Fibroblast of mammary gland (primary cell): ENCODE data around the gene LDLRAD4.

Source experiments
- DNase-seq: peaks from one replicate; pipeline ENCODE4 v3.0.0-alpha.2; 2010; ENCODE audit warnings: low read depth
- H3K4me3 ChIP-seq: 2 replicates; pipeline ENCODE4 v1.5.1; 2011; ENCODE audit warnings: low read depth, mild to moderate bottlenecking, low read length, moderate library complexity; ENCODE audit not compliant: control insufficient read depth
- TF ChIP-seq, protein P1 (sequence below): conservative IDR thresholded peaks from 2 replicates; pipeline ENCODE4 v1.5.1; 2011; ENCODE audit warnings: low read depth, low read length, inconsistent platforms; ENCODE audit not compliant: control insufficient read depth, insufficient read depth

Gene LDLRAD4

DNA sequence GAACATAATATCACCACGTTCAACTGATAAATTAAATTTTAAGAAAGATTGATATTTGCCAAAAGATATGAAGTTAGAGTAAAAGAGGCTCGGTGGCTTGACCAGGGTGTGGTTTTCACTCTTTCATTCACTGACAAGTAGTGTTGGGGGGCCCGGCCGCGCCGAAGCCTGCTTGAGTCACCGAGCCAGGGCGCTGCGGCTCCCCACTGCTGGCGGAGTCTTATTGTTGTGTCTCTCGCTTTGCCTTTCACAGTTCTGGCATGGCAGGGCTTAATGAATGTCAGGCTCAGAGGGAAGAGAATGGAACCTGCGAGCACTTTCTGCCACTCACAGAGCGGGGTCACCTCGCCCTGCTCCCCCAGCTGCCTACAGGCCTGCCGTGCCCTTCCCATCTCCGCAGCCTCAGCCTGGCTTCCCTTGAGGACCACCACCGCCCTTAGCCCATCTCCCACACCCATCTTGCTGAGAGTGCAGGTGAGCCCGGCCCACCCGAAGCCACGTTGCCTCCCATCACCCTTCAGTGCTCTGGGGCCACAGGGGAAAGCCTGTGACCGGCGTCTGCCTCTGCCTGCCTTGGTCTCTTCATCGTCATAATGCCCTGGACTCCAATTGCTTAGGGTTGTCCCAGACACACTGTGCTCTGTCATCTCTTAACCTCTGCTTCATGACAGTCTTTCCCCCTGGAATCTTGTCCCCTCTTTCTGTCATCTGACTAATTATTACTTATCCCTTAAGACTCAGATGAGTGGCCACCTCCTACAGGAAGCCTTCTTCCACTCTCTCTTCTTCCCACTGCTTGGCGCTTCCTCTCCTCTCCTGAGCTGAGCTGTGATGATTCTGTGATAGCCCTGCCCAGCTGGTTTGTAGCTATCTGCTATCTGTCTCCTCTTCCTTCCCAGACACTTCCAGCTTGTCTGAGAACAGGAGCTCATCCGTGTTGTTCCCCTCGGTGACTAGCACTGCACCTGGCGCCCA lies 365.3 kb downstream of the LDLRAD4 start:
- TF ChIP-seq, protein P1, sequence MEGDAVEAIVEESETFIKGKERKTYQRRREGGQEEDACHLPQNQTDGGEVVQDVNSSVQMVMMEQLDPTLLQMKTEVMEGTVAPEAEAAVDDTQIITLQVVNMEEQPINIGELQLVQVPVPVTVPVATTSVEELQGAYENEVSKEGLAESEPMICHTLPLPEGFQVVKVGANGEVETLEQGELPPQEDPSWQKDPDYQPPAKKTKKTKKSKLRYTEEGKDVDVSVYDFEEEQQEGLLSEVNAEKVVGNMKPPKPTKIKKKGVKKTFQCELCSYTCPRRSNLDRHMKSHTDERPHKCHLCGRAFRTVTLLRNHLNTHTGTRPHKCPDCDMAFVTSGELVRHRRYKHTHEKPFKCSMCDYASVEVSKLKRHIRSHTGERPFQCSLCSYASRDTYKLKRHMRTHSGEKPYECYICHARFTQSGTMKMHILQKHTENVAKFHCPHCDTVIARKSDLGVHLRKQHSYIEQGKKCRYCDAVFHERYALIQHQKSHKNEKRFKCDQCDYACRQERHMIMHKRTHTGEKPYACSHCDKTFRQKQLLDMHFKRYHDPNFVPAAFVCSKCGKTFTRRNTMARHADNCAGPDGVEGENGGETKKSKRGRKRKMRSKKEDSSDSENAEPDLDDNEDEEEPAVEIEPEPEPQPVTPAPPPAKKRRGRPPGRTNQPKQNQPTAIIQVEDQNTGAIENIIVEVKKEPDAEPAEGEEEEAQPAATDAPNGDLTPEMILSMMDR: no peak
- DNase-seq: no peak
- H3K4me3 ChIP-seq: no peak overlapping the region

DNA sequence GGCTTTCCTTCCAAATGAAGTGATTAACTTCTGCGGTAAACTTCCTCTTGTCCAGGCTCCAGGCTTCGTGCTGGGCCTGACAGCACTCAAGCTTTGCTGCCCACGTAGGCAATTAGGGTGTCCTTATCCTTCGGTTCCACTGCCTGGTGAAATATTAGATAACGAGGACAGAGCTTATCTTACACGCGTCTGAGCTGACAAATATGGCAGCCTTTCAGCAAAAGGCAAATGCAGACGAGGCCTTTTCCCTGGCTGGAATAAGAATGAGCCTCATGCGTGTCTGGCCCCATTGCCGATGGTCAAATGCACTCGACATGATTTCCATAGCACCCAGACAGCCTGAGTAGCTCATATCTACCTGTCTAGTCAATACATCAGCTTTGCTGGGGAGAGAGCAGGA lies 366.3 kb downstream of the LDLRAD4 start:
- no peak for DNase-seq
- TF ChIP-seq, protein P1: no peak
- no peak overlapping the region for H3K4me3 ChIP-seq

DNA sequence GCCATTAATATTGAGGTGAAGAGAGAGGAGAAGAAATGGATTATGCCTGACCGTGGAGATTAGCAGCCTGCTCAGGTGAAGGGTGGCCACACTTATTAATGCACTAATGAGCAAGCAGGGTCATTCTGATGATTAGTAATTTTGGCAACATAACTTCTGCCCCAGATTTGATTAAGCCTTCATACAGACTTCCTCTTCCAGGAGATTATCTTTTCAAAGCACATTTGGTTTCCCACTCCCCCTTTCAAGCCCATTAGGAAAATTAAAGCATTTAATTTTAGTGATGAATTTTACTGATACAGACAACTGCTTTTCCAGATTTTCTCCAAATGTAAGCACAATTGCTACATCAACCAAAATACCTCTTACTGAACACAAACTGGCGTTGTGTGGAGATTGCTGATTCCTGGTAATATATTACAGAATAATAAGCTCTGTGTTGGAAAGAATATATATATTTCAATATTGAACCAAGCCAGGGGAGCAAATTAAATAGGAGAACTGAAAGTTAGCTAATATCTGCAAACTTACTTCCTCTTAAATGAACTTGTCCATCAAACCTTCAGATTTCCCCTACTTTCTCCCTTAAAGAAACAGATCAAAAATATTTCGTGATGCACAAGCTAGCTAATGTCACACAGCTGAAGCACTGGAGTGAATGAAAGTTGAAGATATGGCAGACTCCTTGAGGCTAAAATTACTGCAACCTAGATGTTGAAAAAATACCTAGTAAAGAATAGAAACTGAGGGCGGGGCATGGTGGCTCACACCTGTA lies 367.0 kb downstream of the LDLRAD4 start:
- no peak for DNase-seq
- TF ChIP-seq, protein P1: no peak
- H3K4me3 ChIP-seq: no peak overlapping the region

DNA sequence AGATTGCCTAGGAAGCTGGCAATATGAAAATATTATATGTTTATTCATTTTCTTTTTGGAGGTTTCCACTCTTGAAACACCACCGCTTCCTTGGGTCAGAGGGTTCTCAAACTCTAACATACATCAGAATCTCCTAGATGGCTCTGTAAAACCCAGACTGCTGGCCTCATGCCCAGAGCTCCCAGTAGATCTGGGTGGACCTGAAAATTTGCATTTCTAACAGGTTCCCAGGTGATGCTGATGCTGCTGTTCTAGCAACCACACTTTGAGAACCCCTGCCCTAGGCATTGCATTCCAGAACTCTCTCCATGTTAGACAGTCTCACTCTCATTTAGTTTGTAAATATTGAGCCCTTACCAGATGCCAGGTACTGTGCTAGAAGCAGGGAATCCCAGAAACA lies 368.4 kb downstream of the LDLRAD4 start:
- no peak overlapping the region for H3K4me3 ChIP-seq
- TF ChIP-seq, protein P1: no peak
- no peak for DNase-seq

DNA sequence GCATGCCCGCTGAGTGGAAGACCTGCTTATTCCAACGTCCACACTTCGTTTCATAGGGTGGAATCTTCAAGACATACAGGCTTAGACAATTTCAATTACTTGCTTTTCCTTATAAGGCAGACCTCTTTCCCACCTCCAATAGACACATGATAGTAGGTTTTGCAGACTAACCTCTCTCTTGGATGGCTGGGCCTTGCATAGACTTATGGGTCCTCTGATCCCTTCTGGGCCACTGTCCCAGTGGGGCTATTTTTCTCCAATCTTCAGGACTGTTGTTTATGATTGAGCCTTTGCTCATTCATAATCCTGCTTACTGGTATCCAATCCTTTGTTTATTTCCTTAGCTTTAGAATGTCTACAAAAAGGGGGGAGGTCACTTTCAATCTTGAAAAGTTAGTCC lies 368.9 kb downstream of the LDLRAD4 start:
- no peak overlapping the region for H3K4me3 ChIP-seq
- TF ChIP-seq, protein P1: no peak
- DNase-seq: no peak

DNA sequence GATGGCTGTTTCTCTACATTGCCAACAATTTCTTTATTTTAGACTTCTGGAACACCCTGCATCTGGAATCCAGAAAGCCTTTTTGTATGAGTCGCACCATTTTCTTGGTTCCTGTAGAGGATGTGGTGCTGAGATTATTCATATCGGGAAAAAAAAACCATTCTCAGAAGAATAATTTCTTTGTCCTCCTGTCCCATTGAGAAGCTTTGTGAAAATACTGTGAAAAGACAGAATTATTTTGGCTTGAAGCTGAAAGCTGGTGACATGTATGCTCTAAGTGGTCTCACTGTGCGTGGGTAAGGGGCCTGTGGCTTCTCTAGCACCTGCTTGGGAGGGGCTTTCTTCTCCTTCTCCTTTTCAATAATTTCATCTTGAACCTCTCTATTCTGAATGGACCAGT lies 369.4 kb downstream of the LDLRAD4 start:
- no peak for DNase-seq
- TF ChIP-seq, protein P1: no peak
- H3K4me3 ChIP-seq: no peak overlapping the region
